Measurements from ENCODE around the gene PLEKHG4B.
"Not testable (repeated sequence)": the region's sequence is repeated elsewhere in the genome, so short reads cannot be mapped to it uniquely, and the experiment has no call there.

Gene PLEKHG4B

DNA sequence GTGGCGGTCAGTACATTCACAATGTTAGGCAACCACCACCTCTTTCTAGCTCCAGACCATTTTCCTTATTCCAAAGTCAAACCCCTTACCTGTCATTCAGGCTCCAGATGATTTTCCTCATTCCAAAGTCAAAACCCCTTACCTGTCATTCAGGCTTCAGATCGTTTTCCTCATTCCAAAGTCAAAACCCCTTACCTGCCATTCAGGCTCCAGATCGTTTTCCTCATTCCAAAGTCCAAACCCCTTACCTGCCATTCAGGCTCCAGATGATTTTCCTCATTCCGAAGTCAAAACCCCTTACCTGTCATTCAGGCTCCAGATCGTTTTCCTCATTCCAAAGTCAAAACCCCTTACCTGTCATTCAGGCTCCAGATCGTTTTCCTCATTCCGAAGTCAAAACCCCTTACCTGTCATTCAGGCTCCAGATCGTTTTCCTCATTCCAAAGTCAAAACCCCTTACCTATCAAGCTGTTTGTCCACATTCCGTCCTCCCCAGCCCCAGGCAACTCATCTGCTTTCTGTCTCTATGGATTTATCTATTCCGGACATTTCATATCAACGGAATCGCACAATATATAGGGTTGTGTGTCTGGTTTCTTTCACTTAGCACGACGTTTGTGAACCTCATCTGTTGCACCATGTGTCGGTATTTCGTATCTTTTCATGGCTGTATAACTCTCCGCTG, 5.2 kb downstream of the PLEKHG4B start:
- DNase-seq: no peak

DNA sequence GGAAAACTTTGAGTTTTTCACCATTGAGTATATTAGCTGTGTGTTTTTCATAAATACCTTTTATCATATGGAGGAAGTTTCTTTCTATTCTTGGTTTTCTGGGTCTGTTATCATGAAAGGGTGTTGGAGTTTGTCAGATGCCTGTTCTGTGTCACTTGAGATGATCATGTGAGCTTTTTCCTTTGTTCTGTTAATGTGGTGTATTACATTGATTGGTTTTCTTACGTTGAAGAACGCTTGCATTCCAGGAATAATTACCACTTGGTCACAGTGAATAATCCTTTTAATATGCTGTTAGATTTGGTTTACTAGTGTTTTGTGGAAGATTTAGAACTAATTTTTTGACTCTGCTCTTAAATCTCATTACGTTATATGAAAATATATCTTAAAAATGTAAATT, 7.8 kb downstream of the PLEKHG4B start:
- DNase-seq: no peak

DNA sequence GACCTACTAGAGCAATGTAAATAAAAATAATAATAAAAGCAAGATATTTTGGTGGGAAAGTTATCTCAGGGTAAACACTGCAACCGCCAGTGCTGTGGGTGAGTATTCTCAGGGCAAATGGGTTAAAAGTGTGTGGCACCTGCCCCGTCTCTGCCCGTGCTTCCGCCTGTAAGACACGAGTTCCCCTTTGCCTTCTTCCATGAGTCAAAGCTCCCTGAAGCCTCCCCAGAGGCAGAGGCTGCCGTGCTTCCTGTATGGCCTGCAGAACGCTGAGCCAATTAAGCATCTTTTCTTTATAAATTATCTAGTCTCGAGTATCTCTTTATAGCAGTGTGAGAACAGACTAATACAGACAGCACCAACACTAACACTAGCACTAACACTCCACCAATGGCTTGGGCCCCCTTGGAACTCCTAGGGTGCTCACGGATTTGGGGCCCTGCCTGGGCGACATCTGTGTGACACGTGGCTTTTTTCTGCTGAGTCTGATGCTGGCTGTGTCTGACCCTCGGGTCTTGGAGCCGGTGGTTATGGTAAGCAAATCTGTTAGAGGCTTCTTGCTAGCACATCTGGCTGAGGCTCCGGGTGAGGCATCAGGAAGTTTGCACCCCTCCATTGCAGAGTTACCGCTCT, 10.6 kb downstream of the PLEKHG4B start:
- no peak for DNase-seq

DNA sequence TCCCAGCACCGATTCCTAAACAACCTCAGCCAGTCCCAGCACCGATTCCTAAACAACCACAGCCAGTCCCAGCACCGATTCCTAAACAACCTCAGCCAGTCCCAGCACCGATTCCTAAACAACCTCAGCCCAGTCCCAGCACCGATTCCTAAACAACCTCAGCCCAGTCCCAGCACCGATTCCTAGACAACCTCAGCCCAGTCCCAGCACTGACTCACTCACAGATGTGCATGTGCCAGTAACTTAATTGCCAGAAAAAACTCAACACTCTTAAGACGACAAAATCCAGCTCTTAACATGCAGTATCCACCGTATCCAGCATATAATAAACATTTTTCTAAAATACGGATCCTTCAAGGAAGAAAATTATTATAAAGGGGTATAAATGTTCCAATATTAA, 12.1 kb downstream of the PLEKHG4B start:
- not testable (repeated sequence) for DNase-seq

DNA sequence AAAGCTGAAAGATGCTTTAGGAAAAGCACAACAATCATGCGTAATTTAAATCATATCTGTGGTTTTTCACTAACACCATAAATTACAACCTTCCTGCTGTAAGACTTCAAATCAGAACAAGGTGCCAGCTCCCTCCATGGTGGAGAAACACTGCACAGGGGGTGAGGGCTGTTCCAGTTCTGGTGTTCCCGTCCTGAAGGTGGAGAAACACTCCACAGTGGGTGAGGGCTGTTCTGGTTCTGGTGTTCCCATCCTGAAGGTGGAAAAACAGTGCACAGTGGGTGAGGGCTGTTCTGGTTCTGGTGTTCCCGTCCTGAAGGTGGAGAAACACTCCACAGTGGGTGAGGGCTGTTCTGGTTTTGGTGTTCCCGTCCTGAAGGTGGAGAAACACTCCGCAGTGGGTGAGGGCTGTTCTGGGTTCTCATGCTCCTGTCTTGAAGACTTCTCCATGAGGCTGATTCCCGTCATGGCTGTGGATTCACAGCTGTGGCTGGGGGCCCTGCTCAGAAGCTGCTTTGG, 12.9 kb downstream of the PLEKHG4B start:
- no peak for DNase-seq

DNA sequence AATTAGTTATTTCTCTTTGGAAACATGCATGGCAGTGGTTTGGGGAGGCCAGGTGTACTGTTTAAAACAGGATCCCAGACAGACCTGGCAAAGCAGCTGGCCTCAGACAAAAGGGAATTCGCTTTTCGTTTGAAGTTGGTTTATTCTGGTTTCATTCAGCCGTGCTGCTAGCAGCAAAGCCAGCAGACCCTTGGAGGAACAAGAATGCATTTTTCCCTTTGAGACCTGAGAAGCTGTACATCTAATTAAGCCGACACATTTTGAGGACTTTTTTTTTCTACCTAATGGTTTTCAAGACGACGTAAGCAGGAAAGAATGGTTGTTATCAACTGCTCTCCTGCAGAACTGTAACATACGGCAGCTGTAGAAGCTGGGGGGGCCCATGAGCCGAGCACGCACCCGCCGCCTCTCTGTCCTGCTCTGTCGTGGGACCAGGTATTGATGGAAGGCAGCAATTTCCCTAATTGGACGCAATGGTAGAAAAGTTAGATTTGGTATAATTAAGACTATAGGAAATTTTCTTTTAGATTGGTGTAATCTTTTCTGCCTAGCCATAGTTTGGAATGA, 13.6 kb downstream of the PLEKHG4B start:
- DNase-seq: no peak

DNA sequence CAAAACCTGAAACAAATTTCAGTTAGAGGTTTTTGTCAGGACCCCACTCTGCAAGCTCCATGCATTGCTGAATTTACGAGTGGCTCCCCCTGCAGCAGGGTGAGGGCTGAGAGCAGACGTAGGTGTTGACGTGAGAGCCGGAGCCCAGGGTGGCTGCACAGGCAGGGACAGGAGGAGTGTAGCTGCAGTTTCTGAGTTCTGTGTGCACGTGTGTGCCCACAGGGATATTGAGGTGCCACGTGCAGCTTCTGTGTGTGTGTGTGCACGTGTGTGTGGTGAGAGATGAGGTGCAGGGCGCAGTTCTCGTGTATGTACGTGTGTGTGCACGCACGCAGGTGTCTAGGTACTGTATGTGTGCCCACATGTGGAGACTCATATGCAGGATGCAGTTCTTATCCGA, 14.6 kb downstream of the PLEKHG4B start:
- no peak for DNase-seq

DNA sequence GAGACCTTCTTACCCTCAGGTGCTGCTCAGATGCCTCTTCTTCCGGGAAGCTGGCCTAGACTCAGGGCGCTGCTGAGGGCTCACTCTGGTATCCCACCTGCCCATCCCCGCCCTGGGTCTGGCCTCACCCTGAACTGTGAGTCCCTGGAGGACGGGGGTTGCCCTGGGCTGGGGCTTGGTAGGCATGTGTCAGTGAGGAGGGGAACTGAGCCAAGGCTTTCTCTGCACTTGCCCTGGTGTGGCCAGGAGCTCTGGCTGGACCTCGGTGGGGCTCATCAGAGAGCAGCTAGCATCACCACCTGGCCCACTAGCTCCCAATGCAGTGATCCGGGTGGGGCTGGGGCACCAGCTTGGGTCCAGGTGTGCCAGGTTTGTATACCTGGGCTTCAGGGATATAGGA, 15.6 kb downstream of the PLEKHG4B start:
- DNase-seq: no peak

DNA sequence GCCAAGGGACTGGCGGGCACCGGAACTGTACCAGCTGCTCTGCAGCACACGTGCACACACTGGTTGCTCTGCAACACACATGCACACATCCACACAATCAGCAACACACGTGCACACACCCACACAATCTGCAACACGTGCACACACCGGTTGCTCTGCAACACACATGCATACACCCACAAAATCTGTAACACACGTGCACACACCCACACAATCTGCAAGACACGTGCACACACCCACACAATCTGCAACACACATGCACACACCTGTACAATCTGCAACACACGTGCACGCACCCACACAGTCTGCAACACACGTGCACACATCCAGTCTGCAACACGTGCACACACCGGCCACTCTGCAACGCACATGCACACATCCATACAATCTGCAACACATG, 17.9 kb downstream of the PLEKHG4B start:
- no peak for DNase-seq

DNA sequence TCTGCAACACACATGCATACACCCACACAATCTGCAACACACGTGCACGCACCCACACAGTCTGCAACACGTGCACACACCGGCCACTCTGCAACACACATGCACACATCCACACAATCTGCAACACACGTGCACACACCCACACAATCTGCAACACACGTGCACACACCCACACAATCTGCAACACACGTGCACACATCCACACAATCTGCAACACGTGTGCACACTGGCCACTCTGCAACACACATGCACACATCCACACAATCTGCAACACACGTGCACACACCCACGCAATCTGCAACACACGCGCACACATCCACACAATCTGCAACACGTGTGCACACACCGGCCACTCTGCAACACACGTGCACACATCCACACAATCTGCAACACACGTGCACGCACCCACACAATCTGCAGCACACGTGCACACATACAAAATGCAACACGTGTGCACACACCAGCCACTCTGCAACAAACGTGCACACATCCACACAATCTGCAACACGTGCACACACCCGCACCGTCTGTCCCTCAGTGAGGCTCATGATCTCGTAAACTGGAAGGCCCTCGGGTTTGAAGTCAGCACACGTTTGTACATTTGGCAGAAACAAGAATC, 18.4 kb downstream of the PLEKHG4B start:
- no peak for DNase-seq

DNA sequence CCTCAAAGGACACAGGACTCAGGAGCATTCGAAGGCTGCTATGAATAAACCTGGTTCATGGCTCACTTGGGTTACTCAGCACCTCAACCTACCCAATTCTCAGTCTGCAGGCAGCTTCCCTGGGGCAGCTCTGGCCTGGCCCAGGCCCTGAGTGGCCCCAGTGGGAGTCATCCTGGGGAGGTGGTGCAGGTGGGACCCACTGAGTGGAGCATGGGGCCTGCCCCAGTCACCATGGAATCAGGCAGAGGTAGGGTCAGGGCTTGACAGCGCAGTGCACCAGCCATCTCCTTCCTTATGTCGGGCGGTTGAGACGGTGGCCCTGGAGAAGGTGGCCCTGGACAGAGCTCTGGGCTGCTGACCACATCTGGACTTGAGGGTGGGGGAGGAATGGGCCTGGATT, 19.2 kb downstream of the PLEKHG4B start:
- DNase-seq: no peak

DNA sequence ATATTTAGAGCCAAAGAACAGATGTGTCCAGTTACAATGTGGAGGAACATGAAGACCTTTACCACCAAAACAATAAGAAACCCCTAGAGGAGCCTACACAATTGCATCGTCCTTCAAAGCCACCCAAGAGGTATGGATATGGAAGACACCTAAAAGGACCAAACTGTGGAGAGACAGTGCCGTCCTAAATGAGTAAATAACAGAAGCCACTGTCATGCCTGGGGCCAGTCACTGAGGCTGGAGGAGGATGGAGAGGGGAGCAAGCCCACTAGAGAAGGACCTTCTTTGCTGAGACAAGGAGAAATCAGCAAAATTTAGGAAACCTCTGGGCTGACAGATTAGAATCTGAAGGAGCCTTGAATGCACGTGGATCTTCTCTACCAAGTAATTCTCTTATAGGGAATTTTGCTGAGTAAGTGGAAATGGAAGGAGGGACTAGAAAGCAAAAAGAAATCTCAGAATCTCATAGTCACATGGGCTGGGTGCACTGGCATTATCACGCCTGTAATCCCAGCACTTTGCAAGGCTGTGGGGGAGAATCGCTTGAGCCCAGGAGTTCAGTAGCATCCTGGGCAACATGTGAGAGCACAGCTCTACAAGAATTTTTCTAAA, 27.6 kb downstream of the PLEKHG4B start:
- no peak for DNase-seq

DNA sequence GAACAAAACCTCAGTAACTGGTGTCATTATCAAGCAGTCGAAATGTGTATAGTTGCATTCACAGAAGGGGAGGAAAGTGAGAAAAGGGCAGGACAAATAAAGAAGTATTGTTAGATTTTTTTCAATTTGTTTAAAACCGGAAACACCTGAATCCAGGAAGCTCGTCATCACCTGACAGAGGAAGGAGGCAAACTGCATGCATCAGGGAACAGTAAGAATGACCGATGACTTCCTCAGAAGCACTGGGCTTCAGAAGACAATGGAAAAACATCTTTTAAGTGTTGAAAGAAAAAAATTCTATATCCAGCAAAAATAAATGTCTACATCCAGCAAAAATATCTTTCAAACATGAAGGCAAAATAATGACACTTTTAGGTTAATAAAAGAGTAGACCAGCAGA, 29.5 kb downstream of the PLEKHG4B start:
- no peak for DNase-seq

DNA sequence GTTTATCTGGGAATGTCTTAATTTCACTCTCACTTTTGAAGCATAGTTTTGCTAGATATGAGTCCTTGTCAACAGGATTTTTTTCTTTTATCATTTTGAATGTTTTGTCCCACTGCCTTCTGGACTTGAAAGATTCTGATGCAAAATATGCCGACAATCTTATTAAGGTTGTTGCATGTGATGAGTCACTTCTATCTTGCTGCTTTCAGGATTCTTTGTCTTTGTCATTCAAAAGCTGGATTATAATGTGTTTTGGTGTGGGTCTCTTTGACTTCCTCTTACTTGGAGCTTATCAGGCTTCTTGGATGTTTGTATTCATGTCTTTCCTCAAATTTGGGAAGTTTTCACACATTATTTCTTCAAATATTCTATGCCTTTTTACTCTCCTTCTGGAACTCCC, 33.8 kb downstream of the PLEKHG4B start:
- DNase-seq: no peak

DNA sequence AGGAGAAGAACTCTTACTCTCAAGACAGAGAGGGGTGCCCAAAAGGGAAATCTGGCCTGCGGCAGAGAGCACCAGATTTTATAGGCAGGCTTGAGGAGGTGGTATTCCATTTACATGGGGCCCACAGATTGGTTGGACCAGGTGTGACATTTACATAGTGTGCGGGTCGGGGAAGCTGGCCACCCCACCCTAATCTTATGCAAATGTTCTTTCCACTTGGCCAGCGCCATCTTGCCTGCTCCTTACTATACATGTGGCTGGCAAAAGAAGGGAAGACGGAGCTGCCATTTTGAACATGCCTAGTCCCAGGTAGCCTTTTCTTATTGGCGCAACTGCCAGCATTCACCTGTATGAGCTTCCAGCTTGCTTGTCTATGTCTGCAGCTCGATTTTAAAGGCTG, 34.8 kb downstream of the PLEKHG4B start:
- DNase-seq: no peak

DNA sequence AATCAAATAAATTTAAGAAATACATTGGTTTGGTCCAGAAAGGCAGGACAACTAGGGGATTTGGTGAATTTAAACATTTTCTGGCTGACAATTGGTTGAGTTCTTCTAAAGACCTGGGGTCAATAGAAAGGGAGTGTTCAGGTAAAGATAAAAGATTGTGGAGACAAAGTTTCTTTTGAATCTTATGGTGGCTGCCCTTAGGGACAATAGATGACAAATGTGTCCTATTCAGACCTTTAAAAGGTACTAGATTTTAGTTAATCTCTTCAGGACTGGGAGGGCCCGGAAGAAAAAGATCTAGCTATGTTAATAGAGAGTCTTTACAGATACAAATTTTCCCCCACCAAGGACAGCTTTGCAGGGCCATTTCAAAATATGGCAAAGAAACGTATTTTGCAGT, 35.9 kb downstream of the PLEKHG4B start:
- DNase-seq: no peak

DNA sequence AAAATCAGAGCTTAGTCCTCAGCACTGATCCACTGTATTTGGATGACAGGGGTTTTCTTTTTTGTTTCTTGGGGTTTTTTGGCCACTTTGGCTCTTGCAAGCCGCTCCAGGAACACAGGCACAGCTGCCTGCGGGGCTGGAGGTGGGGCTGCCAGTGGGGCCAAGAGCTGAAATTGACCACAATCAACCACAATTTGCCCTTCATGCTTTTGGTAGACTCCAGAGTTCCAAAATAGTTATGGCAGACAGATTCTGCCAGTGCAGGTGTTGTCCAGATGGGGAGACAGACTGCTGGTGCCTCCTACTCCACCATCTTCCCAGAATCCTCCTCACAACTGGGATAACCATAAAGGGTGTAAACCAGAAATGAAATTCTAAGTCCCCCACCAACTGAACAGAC, 36.5 kb downstream of the PLEKHG4B start:
- no peak for DNase-seq

DNA sequence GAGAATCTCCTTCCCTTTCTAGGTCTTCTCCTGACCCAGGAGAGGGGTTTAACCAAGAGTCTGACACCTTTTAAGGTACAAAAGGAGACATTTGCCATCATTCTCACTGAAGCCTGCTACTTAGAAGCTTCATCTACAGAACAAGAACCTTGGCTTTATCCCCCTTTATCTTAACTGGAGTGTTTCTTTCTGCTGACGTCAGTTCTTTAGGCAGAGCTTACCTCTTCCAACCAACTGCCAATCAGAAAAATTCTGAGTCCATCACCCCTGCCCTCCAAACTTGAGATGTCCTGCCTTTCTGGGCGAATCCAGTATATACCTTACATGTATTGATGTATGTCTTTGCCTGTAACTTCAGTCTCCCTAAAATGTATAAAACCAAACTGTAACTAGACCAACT, 37.2 kb downstream of the PLEKHG4B start:
- DNase-seq: no peak

DNA sequence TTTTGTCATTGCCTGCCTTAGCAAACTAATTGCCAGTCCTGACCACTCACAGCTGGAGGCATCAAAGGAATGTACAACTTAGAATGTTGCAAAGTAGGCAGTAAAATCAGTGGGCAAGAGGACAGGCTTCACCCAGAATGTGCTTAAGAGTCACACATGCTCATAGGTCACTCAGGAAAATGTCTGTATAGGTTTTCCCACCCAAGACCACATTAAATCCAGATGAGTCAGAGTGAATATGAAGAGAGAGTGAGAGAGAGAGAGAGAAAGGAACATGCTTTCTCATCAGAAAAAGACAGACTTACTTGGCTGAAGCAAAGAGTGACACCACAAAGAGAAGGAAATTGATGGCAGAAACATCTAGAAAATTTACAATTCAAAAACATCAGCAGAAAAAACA, 37.9 kb downstream of the PLEKHG4B start:
- no peak for DNase-seq

DNA sequence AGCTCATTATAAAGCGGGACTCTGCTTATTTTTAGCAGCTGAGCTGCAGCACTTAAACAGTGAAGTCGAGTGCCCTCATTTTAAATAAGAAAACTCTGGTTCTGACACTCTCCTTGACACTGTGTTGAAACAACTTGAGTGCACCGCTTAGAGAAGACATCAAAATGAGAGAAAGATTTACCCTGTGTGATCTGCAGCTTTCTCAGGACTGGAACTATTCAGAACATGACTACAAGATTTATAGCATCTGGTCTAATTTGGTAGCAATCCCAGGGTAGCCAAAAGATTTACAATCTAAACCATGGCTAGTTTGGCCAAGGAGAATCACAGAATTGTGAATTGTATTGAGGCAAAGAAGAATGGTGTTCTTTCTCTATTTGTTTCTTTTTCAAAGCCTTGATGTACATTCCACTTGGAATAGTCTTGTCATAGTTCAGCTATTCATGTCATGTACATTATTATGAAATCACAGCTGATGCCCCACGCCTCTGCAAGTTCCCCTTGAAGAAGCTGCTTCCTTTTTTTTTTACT, 38.7 kb downstream of the PLEKHG4B start:
- DNase-seq: no peak

DNA sequence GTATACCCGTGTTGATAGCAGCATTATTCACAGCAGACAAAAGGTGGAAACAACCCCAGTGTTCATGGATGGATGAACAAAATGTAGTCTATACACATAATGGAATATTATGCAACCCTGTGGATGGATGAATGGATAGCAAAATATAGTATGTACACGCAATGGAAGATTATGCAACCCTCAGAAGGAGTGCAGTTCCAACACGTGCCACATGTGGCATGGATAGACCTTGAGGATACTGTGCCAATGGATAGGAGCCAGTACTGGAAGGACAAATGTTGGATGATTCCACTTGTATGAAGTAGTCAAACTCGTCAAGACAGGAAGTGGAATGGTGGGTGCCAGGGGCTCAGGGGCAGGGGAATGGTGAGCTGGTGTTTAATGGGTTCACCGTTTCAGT, 44.9 kb downstream of the PLEKHG4B start:
- no peak for DNase-seq

DNA sequence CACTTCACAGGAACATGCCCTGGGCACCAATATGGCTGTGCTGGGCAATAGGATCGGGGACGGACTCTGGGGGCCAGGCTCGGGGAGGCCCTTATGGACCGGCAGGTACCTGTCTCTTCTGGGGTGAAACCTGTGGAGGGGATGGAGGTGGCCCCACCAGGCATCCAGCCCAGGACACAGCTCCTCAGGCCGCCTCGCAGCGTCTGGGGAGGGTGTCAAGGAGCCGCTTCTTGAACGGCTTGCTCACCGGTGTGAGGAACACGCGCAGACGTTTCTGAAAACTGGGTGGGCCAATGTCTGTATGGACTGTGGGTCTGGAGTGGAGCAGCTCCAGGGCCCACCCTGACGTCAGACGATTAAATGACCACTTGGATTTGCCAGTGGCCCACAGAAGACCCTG, 45.8 kb downstream of the PLEKHG4B start:
- DNase-seq: no peak

DNA sequence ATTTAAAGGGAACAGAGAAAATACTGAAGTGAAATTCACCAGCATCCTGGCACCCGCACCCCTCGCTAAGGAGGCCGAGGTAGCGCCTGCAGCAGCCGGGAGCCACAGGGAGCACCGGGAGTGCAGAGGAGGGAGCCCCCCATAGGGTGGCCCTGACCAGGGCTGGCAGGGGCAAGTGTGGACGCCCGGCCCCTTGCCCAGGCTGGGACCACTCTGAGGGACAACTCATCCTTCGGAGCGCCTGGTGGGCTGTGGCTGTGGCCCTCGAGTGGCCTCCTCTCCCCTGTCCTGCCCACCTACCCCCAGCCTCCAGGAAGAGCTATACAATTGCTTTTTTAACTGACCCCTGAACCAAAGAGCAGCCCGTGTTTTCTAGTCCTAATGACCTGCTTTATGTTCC, 47.0 kb downstream of the PLEKHG4B start:
- DNase-seq: no peak
